GM12878 (cell line): ENCODE results near the gene NCAM2. TPM values are rescaled to one million over a fixed set of nuclear protein-coding genes. Genes with fewer than 3 reads are reported as not detected.

Experiments used
- ATAC-seq: fragments of 200-7000 bp; cut with Tn5 transposase; 3 replicates; pipeline ENCODE4 v1.9.1; 2020; ENCODE audit warnings: mild to moderate bottlenecking, moderate library complexity
- BruUV-seq: library from RNA; stranded (reverse); fragments of 400-500 nt; replicated peaks from 2 replicates; lab custom pipeline; 2021; lab: Mats Ljungman, UMichigan
- CTCF ChIA-PET: fragments of 300-600 bp; sonication (Branson Sonifier 250); formaldehyde crosslinking; extraction: SDS; loops from one replicate; lab custom pipeline; 2021; ENCODE audit warnings: inconsistent platforms; lab: Yijun Ruan, JAX
- POLR2A ChIA-PET: fragments of 350-600 bp; formaldehyde crosslinking; extraction: SDS; loops from one replicate; lab custom pipeline; 2021; ENCODE audit warnings: inconsistent platforms; lab: Charles Lee
- RAD21 ChIA-PET: fragments of 300-600 bp; sonication (Branson Sonifier 250); formaldehyde crosslinking; loops from one replicate; lab custom pipeline; 2023; ENCODE audit warnings: antibody characterized with exemption; ENCODE audit not compliant: unreplicated experiment; lab: Charles Lee
- SMC1A ChIA-PET: fragments of 300-600 bp; sonication (Branson Sonifier 250); formaldehyde crosslinking; loops from one replicate; lab custom pipeline; 2023; ENCODE audit not compliant: unreplicated experiment, uncharacterized antibody; lab: Charles Lee
- DNase-seq: peaks from one replicate; pipeline ENCODE4 v3.0.0-alpha.2; 2011; ENCODE audit warnings: low read depth, low spot score
- FAIRE-seq: peaks from 3 replicates; lab custom pipeline; 2011; peaks lifted over from hg19 to GRCh38; lab: Jason Lieb, UNC
- H2AFZ ChIP-seq: 2 replicates; pipeline ENCODE4 v1.6.0; 2011; ENCODE audit warnings: low read depth, low read length, control low read depth; ENCODE audit not compliant: control insufficient read depth
- H3K27ac ChIP-seq: 2 replicates; pipeline ENCODE4 v1.5.1; 2011; ENCODE audit warnings: control low read depth; ENCODE audit not compliant: control insufficient read depth, insufficient read depth
- H3K27me3 ChIP-seq, 2 experiments: replicated peaks in 1 of 2; 2 replicates each; pipeline versions ENCODE4 v1.6.0 to v1.6.1; 2011; ENCODE audit warnings: low read length in 1 of 2; ENCODE audit not compliant: control insufficient read depth in 2 of 2, insufficient read depth in 2 of 2
- H3K36me3 ChIP-seq, 2 experiments: 2 replicates each; pipeline ENCODE4 v1.5.1; 2011; ENCODE audit warnings: low read length in 1 of 2; ENCODE audit not compliant: control insufficient read depth in 2 of 2, insufficient read depth in 2 of 2
- H3K4me1 ChIP-seq: 2 replicates; pipeline ENCODE4 v1.6.1; 2011; ENCODE audit warnings: mild to moderate bottlenecking, low read length, moderate library complexity, mixed read lengths; ENCODE audit not compliant: control insufficient read depth, insufficient read depth
- H3K4me2 ChIP-seq: 2 replicates; pipeline ENCODE4 v1.6.0; 2011; ENCODE audit warnings: control low read depth; ENCODE audit not compliant: control insufficient read depth, insufficient read depth
- H3K4me3 ChIP-seq: fragments of 200-600 bp; sonication (generic); 2 replicates; pipeline ENCODE4 v1.5.1; 2016
- H3K79me2 ChIP-seq: 2 replicates; pipeline ENCODE4 v1.6.0; 2011; ENCODE audit warnings: low read length; ENCODE audit not compliant: control insufficient read depth, insufficient read depth
- H3K9ac ChIP-seq: 2 replicates; pipeline ENCODE4 v1.8.0; 2011; ENCODE audit warnings: low read length, control low read depth, mixed read lengths; ENCODE audit not compliant: control insufficient read depth, insufficient read depth
- H3K9me3 ChIP-seq: replicated peaks from 3 replicates; pipeline ENCODE4 v1.5.1; 2011; ENCODE audit warnings: mild to moderate bottlenecking, low read length; ENCODE audit not compliant: control insufficient read depth, insufficient read depth
- H4K20me1 ChIP-seq: 2 replicates; pipeline ENCODE4 v1.6.0; 2011; ENCODE audit not compliant: control insufficient read depth, insufficient read depth
- BMI1 ChIP-seq: fragments of 450-650 bp; IDR thresholded peaks from 2 replicates; pipeline ENCODE4 v1.6.1; 2016; ENCODE audit warnings: mild to moderate bottlenecking, moderate library complexity, borderline replicate concordance
- CEBPB ChIP-seq, 2 experiments: fragments of 150-350 bp in 1 of 2; IDR thresholded peaks; 2 replicates each; pipeline ENCODE4 v1.6.1; 2012 to 2014; ENCODE audit warnings: low read depth in 2 of 2, low read length in 2 of 2, borderline replicate concordance in 1 of 2, inconsistent platforms in 1 of 2
- EGR1 ChIP-seq, 2 experiments: IDR thresholded peaks; 1 replicate in 1 of 2; 2 replicates in 1 of 2; pipeline ENCODE4 v1.6.1; 2011 to 2012; ENCODE audit warnings: low read depth in 2 of 2, low read length in 2 of 2, borderline replicate concordance in 1 of 2, mild to moderate bottlenecking in 1 of 2, moderate library complexity in 1 of 2
- FOXM1 ChIP-seq: IDR thresholded peaks from 2 replicates; pipeline ENCODE4 v1.6.1; 2012; ENCODE audit warnings: low read depth, mild to moderate bottlenecking, inconsistent platforms, low read length, moderate library complexity
- GABPA ChIP-seq: IDR thresholded peaks from 2 replicates; pipeline ENCODE4 v1.6.1; 2014; ENCODE audit warnings: antibody characterized with exemption, low read depth, mild to moderate bottlenecking, inconsistent platforms
- JUNB ChIP-seq: IDR thresholded peaks from 2 replicates; pipeline ENCODE4 v1.6.1; 2016; ENCODE audit warnings: antibody characterized with exemption, mild to moderate bottlenecking
- JUND ChIP-seq: IDR thresholded peaks from 2 replicates; pipeline ENCODE4 v1.6.1; 2012; ENCODE audit warnings: low read depth, mild to moderate bottlenecking, low read length, improper control_type of control experiment, moderate library complexity
- NFYB ChIP-seq: IDR thresholded peaks from 2 replicates; pipeline ENCODE4 v1.6.1; 2011; ENCODE audit warnings: low read depth, mild to moderate bottlenecking, low read length, improper control_type of control experiment, moderate library complexity; ENCODE audit not compliant: insufficient read depth
- PAX8 ChIP-seq: fragments of 450-650 bp; IDR thresholded peaks from 2 replicates; pipeline ENCODE4 v1.6.1; 2017; ENCODE audit warnings: mild to moderate bottlenecking, moderate library complexity
- POLR2A ChIP-seq: IDR thresholded peaks from 2 replicates; pipeline ENCODE4 v1.6.1; 2011; ENCODE audit warnings: low read depth, mild to moderate bottlenecking, low read length
- RBBP5 ChIP-seq: fragments of 200-600 bp; sonication (generic); conservative IDR thresholded peaks from 2 replicates; pipeline ENCODE4 v1.6.1; 2016
- SREBF1 ChIP-seq: IDR thresholded peaks from 2 replicates; pipeline ENCODE4 v1.6.1; 2012; ENCODE audit warnings: mild to moderate bottlenecking, low read length
- SRF ChIP-seq, 2 experiments: IDR thresholded peaks; 2 replicates each; pipeline ENCODE4 v1.6.1; 2011; ENCODE audit warnings: low read depth in 2 of 2, low read length in 2 of 2, mild to moderate bottlenecking in 1 of 2, moderate library complexity in 1 of 2
- WRNIP1 ChIP-seq: IDR thresholded peaks from 2 replicates; pipeline ENCODE4 v1.6.1; 2011; ENCODE audit warnings: low read depth, low read length, improper control_type of control experiment, borderline replicate concordance
- ZNF274 ChIP-seq: IDR thresholded peaks from one replicate; pipeline ENCODE4 v1.8.0; 2011; ENCODE audit not compliant: insufficient read length, insufficient read depth
- ZNF592 ChIP-seq: fragments of 450-650 bp; IDR thresholded peaks from 2 replicates; pipeline ENCODE4 v1.6.1; 2017; ENCODE audit warnings: mild to moderate bottlenecking, moderate library complexity
- WGBS: methylation state at CpG from one replicate; pipeline ENCODE4 v1.1.6; 2016; ENCODE audit warnings: low lambda C conversion rate; ENCODE audit not compliant: insufficient replicate concordance, insufficient coverage; ENCODE audit errors: missing lambda C conversion rate; 5-methylcytosine and 5-hydroxymethylcytosine counted together
- in situ Hi-C: fragments of 300-500 bp; cut with MboI; formaldehyde crosslinking; loops from 9 replicates; pipeline ENCODE4 v1.14.3; 2018; ENCODE audit warnings: mixed read lengths
- intact Hi-C: fragments of 100-400 bp; cut with micrococcal nuclease; formaldehyde crosslinking; loops from one replicate; pipeline ENCODE4 v1.14.2; 2022; ENCODE audit not compliant: unreplicated experiment
- polyA plus RNA-seq, 11 experiments: library from polyadenylated mRNA; depleted of rRNA in 4 of 11; unstranded in 6 of 11; stranded (reverse) in 5 of 11; fragments of >200 nt; fragmentation: Nextera tagmentation in 4 of 11; fragmentation: Illumina TruSeq in 1 of 11; extraction: Ambion mirVana in 4 of 11; extraction: Trizol in 1 of 11; gene quantifications; 1 replicate in 1 of 11; 2 replicates in 10 of 11; pipeline versions ENCODE4 v1.2.1 to v1.2.3, GENCODE V29; 2011 to 2016; ENCODE audit warnings: inconsistent platforms in 2 of 11, missing spikeins in 2 of 11, low read depth in 1 of 11
- total RNA-seq, 4 experiments: library from RNA; depleted of rRNA in 3 of 4; stranded (reverse); fragments of >200 nt in 3 of 4; fragmentation: Illumina TruSeq in 1 of 4; extraction: Trizol in 1 of 4; gene quantifications; 2 replicates each; pipeline versions ENCODE4 v1.2.1 to v1.2.3, GENCODE V29; 2013 to 2021
- TF ChIP-seq, protein P1 (sequence below): fragments of 450-650 bp; IDR thresholded peaks from 2 replicates; pipeline ENCODE4 v1.6.1; 2016; ENCODE audit warnings: mild to moderate bottlenecking
- TF ChIP-seq, protein P2 (sequence below): IDR thresholded peaks from 2 replicates; pipeline ENCODE4 v1.6.1; 2012; ENCODE audit warnings: low read depth, low read length, improper control_type of control experiment

NCAM2 gene
- total and polyA plus RNA-seq, 10 of the 15 experiments (the other 5 are each of a cell fraction or from before 2014, with no cell fraction given): 0.23 to 0.27 TPM; not detected in 8

GRCh38 chr21:21007606-21008005, 9.4 kb downstream of the NCAM2 start:
- 0% methylated on average over 6 of the region's 6 CpGs for WGBS
- no peak overlapping the region for H3K4me2 ChIP-seq
- ATAC-seq: no peak
- in situ Hi-C loops (loop anchor here (25.0 kb wide), 1 partner anchor 1780 kb away; no protein-coding TSS in a partner anchor), intact Hi-C loops (no loop called here)
- SMC1A ChIA-PET: no interaction called here
- H3K9me3 ChIP-seq: no peaks in the 10 kb centered on the region
- H3K79me2 ChIP-seq: no peaks in the 10 kb centered on the region
- no peak overlapping the region for H3K27ac ChIP-seq
- H3K9ac ChIP-seq: no peak overlapping the region
- BruUV-seq: no TSS peak
- no peaks in the 10 kb centered on the region for H3K4me1 ChIP-seq
- CTCF ChIA-PET: no interaction called here
- no peak for FAIRE-seq
- H3K36me3 ChIP-seq: no peaks in the 10 kb centered on the region
- H3K4me3 ChIP-seq: no peak overlapping the region
- RAD21 ChIA-PET: no interaction called here
- POLR2A ChIA-PET: no interaction called here
- TF ChIP-seq CEBPB (IDR thresholded peaks at IDR 0.05; ENCODE audit: borderline replicate concordance in 1 of 2, low read depth in 2 of 2, low read length in 2 of 2): no peak
- no peak for TF ChIP-seq ZNF274
- no peak for TF ChIP-seq JUND
- no peak for TF ChIP-seq SREBF1
- no peak for TF ChIP-seq POLR2A
- no peak for TF ChIP-seq GABPA
- no peak for TF ChIP-seq BMI1
- no peak for TF ChIP-seq WRNIP1
- no peak for TF ChIP-seq ZNF592
- TF ChIP-seq SRF (IDR thresholded peaks at IDR 0.05; ENCODE audit: low read depth in 2 of 2, low read length in 2 of 2): no peak
- no peak for TF ChIP-seq FOXM1
- TF ChIP-seq, protein P1, sequence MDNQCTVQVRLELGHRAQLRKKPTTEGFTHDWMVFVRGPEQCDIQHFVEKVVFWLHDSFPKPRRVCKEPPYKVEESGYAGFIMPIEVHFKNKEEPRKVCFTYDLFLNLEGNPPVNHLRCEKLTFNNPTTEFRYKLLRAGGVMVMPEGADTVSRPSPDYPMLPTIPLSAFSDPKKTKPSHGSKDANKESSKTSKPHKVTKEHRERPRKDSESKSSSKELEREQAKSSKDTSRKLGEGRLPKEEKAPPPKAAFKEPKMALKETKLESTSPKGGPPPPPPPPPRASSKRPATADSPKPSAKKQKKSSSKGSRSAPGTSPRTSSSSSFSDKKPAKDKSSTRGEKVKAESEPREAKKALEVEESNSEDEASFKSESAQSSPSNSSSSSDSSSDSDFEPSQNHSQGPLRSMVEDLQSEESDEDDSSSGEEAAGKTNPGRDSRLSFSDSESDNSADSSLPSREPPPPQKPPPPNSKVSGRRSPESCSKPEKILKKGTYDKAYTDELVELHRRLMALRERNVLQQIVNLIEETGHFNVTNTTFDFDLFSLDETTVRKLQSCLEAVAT: no peak
- no peak for TF ChIP-seq EGR1 (IDR thresholded peaks at IDR 0.05; ENCODE audit: borderline replicate concordance in 1 of 2, low read depth in 2 of 2, low read length in 2 of 2)
- TF ChIP-seq NFYB: no peak
- TF ChIP-seq PAX8: no peak
- no peak for TF ChIP-seq RBBP5
- TF ChIP-seq JUNB: no peak
- TF ChIP-seq, protein P2, sequence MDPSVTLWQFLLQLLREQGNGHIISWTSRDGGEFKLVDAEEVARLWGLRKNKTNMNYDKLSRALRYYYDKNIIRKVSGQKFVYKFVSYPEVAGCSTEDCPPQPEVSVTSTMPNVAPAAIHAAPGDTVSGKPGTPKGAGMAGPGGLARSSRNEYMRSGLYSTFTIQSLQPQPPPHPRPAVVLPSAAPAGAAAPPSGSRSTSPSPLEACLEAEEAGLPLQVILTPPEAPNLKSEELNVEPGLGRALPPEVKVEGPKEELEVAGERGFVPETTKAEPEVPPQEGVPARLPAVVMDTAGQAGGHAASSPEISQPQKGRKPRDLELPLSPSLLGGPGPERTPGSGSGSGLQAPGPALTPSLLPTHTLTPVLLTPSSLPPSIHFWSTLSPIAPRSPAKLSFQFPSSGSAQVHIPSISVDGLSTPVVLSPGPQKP: no peak
- no peaks in the 10 kb centered on the region for H3K27me3 ChIP-seq
- no peaks in the 10 kb centered on the region for H4K20me1 ChIP-seq
- no peak for DNase-seq
- H2AFZ ChIP-seq: no peak overlapping the region
